Activated T-helper 1 cell treated with anti-CD3 and anti-CD28 coated beads, Interleukin-12 subunit alpha, Interleukin-12 subunit beta, Interleukin-2, Interleukin-4 antibody, amounts not matched to agents 30 ng/mL and 10 ng/mL and 1 ng/mL, durations not matched to agents 14 hours and 24 hours and 36 hours (primary cell): ENCODE data around the gene KCNB1. TPM values are rescaled to one million over a fixed set of nuclear protein-coding genes. Genes with fewer than 3 reads are reported as not detected.

Experiments
- DNase-seq: peaks from one replicate; pipeline ENCODE4 v3.0.0; 2021; ENCODE audit warnings: low spot score
- H3K27ac Mint-ChIP-seq: one replicate; pipeline ENCODE4 v1.8.0; 2021; ENCODE audit warnings: mild to moderate bottlenecking, mixed read lengths
- H3K27me3 Mint-ChIP-seq: one replicate; pipeline ENCODE4 v1.8.0; 2022; ENCODE audit warnings: mild to moderate bottlenecking, moderate library complexity, mixed read lengths; ENCODE audit not compliant: insufficient read depth
- H3K36me3 Mint-ChIP-seq: one replicate; pipeline ENCODE4 v1.8.0; 2021; ENCODE audit warnings: low read depth, mixed read lengths
- H3K4me1 Mint-ChIP-seq: one replicate; pipeline ENCODE4 v1.8.0; 2021; ENCODE audit warnings: low read depth, mixed read lengths
- H3K4me3 Mint-ChIP-seq: one replicate; pipeline ENCODE4 v1.8.0; 2021; ENCODE audit warnings: mild to moderate bottlenecking, moderate library complexity, mixed read lengths
- H3K9me3 Mint-ChIP-seq: one replicate; pipeline ENCODE4 v1.8.0; 2021; ENCODE audit warnings: mixed read lengths
- intact Hi-C: fragments of 100-400 bp; cut with micrococcal nuclease; formaldehyde crosslinking; loops from one replicate; pipeline ENCODE4 v1.15.1; 2024
- total RNA-seq: library from RNA; stranded (reverse); gene quantifications from 2 replicates; pipeline ENCODE4 v1.2.3, GENCODE V29; 2022

Gene KCNB1
- total RNA-seq, 1 donor from 2014 or later: 0.08 TPM

- no peak overlapping the region for H3K4me3 Mint-ChIP-seq
- intact Hi-C loops: loop anchor here (5.0 kb wide), 1 partner anchor 127 kb away; no protein-coding TSS in a partner anchor
- H3K36me3 Mint-ChIP-seq: no peaks in the 10 kb centered on the region
Observed at GRCh38 chr20:49380337-49380780, 102.1 kb downstream of the KCNB1 start.

DNA sequence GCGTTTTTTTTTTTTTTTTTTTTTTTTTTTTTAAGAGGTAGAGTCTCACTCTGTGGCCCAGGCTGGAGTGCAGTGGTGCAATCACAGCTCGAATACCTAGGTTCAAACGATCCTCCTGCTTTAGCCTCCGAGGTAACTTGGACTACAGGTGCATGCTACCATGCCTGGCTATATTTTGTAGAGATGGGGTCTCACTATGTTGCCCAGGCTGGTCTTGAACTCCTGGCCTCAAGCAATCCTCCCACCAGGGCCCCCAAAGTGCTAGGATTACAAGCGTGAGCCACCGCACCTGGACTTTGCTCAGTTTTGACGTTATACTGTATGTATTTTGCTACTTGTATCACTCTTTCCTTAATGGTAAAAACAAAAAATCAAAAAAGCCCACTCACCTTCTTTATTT lies 103.1 kb downstream of the KCNB1 start:
- H3K4me1 Mint-ChIP-seq: no peaks in the 10 kb centered on the region
- H3K4me3 Mint-ChIP-seq: no peak overlapping the region
- H3K27ac Mint-ChIP-seq: no peak overlapping the region
- no peaks in the 10 kb centered on the region for H3K36me3 Mint-ChIP-seq
- no peak for DNase-seq
- intact Hi-C loops: no loop called here
- peaks cover 7% of the 10 kb centered on the region for H3K27me3 Mint-ChIP-seq
- no peaks in the 10 kb centered on the region for H3K9me3 Mint-ChIP-seq

More at GRCh38 chr20:49380337-49380780, 102.1 kb downstream of the KCNB1 start:
- Mint-ChIP-seq H3K9me3 (no peaks in the 10 kb centered on the region), H3K27me3 (peaks cover 9% of the 10 kb centered on the region), H3K27ac (no peak overlapping the region), H3K4me1 (no peaks in the 10 kb centered on the region)
- no peak for DNase-seq

DNA sequence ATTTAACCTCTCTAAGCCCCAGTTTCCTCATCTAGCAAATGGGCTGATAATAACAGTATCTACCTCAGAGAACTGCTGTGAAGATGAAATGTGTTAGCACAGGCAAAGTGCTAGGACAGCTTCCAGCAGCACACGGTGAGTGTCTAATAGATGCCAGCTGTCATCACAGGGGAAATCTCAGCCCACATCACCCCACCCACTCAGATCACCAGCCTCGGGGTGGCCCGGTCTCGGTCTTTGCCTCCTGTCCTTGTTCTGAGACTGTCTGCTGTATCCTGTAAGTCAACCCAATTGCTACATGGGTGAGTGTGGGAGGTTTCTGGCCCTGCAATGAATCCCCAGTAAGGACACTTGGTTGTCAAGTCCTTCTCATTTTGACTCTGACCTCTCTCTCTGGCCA lies 105.1 kb downstream of the KCNB1 start:
- no peak overlapping the region for H3K4me3 Mint-ChIP-seq
- intact Hi-C loops: no loop called here
- H3K27ac Mint-ChIP-seq: no peak overlapping the region
- DNase-seq: no peak
- no peaks in the 10 kb centered on the region for H3K9me3 Mint-ChIP-seq
- no peaks in the 10 kb centered on the region for H3K36me3 Mint-ChIP-seq
- H3K27me3 Mint-ChIP-seq: peaks cover 6% of the 10 kb centered on the region
- no peaks in the 10 kb centered on the region for H3K4me1 Mint-ChIP-seq

GRCh38 chr20:49375170-49375569 lies 107.3 kb downstream of the KCNB1 start:
- Mint-ChIP-seq H3K27me3 (peaks cover 12% of the 10 kb centered on the region), H3K4me1 (no peaks in the 10 kb centered on the region), H3K4me3 (no peak overlapping the region), H3K9me3 (no peaks in the 10 kb centered on the region), H3K27ac (no peak overlapping the region), H3K36me3 (no peaks in the 10 kb centered on the region)
- no peak for DNase-seq
- intact Hi-C loops: no loop called here

- no peaks in the 10 kb centered on the region for H3K4me1 Mint-ChIP-seq
- no peaks in the 10 kb centered on the region for H3K9me3 Mint-ChIP-seq
- intact Hi-C loops: no loop called here
- peaks cover 21% of the 10 kb centered on the region for H3K27me3 Mint-ChIP-seq
- H3K4me3 Mint-ChIP-seq: no peak overlapping the region
- DNase-seq: no peak
- no peaks in the 10 kb centered on the region for H3K36me3 Mint-ChIP-seq
- no peak overlapping the region for H3K27ac Mint-ChIP-seq
Observed at GRCh38 chr20:49372095-49372734, 110.3 kb downstream of the KCNB1 start.

DNA sequence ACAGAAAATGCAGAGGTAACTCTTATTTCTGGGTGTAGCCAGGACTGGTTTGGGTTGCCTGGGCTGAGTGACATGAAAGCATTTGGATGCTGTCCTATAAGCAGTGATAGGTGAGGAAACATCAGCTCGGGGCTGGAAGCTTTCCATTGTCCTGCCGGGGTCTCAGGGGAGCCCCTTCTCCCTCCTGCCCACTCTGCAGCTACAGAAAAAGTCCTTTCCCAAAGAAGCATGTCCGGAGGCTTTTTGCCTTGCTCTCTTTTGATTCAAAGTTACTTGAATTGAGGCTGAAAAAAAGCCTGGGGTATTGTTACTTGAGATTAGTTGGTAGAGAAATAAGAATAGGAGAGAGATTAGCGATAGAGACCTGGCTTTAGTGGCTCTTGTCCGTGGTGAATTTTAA lies 113.9 kb downstream of the KCNB1 start:
- Mint-ChIP-seq H3K27ac (no peak overlapping the region), H3K36me3 (no peaks in the 10 kb centered on the region), H3K4me1 (no peaks in the 10 kb centered on the region), H3K27me3 (peaks cover 25% of the 10 kb centered on the region), H3K9me3 (no peaks in the 10 kb centered on the region), H3K4me3 (no peak overlapping the region)
- DNase-seq: no peak
- intact Hi-C loops: no loop called here

GRCh38 chr20:49367113-49367512 lies 115.4 kb downstream of the KCNB1 start:
- intact Hi-C loops: no loop called here
- no peak overlapping the region for H3K4me3 Mint-ChIP-seq
- no peaks in the 10 kb centered on the region for H3K4me1 Mint-ChIP-seq
- H3K27me3 Mint-ChIP-seq: peaks cover 26% of the 10 kb centered on the region
- no peak for DNase-seq
- no peaks in the 10 kb centered on the region for H3K36me3 Mint-ChIP-seq
- H3K27ac Mint-ChIP-seq: no peak overlapping the region
- H3K9me3 Mint-ChIP-seq: no peaks in the 10 kb centered on the region

DNA sequence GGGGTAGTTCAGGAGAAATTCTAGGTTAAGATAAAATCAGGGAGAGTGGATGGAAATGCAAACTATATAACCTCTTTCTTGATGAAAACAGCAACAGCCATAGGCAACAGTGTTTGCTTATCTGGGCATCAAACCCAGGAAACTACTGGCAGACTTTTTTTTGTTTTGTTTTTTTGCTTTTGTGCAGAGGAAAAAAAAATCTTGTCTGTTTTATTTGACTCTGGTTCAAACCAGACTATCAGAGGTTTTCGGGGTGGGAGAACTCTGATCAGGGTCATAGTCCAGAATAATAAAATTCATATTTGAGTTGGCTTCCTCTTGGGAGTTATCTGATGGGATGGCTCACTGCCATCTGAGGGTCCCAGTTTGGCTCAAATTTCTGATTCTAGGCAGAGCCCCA lies 115.8 kb downstream of the KCNB1 start:
- Mint-ChIP-seq H3K36me3 (no peaks in the 10 kb centered on the region), H3K27me3 (peaks cover 24% of the 10 kb centered on the region)
- intact Hi-C loops: no loop called here

GRCh38 chr20:49361862-49362660 lies 120.4 kb downstream of the KCNB1 start:
- Mint-ChIP-seq H3K9me3 (no peaks in the 10 kb centered on the region), H3K36me3 (no peaks in the 10 kb centered on the region), H3K4me3 (no peak overlapping the region), H3K27me3 (peaks cover 24% of the 10 kb centered on the region), H3K27ac (no peak overlapping the region), H3K4me1 (no peaks in the 10 kb centered on the region)
- intact Hi-C loops: no loop called here
- DNase-seq: no peak

More for the DNA sequence above, 115.8 kb downstream of the KCNB1 start:
- Mint-ChIP-seq H3K27ac (no peak overlapping the region), H3K4me1 (no peaks in the 10 kb centered on the region), H3K9me3 (no peaks in the 10 kb centered on the region), H3K4me3 (no peak overlapping the region)
- DNase-seq: no peak

GRCh38 chr20:49360242-49360968 lies 122.1 kb downstream of the KCNB1 start:
- no peaks in the 10 kb centered on the region for H3K4me1 Mint-ChIP-seq
- peaks cover 22% of the 10 kb centered on the region for H3K27me3 Mint-ChIP-seq
- DNase-seq: no peak

DNA sequence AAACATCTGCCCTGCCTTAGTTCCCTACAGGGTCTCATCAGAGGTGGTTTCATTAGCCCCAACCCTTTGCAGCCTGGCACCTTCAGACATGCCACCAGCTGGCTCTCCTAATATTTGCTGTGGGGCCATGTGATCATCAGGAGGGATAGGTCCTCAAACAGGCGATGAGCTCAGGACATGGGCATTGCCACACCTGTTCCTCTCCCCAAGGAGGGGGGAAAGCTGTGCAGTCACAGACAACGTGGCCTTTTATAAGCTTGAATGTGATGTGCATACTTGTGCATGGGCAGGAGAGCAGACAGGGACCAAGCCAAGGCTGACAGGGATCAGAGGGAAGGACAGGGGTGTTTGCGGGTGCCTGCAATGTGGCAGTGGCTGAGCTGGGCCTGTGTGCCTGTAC lies 125.8 kb downstream of the KCNB1 start:
- no peaks in the 10 kb centered on the region for H3K4me1 Mint-ChIP-seq
- H3K9me3 Mint-ChIP-seq: no peaks in the 10 kb centered on the region
- no peak overlapping the region for H3K4me3 Mint-ChIP-seq
- intact Hi-C loops: no loop called here
- DNase-seq: no peak
- H3K27me3 Mint-ChIP-seq: peaks cover 18% of the 10 kb centered on the region
- no peak overlapping the region for H3K27ac Mint-ChIP-seq
- no peaks in the 10 kb centered on the region for H3K36me3 Mint-ChIP-seq

More at GRCh38 chr20:49360242-49360968, 122.1 kb downstream of the KCNB1 start:
- Mint-ChIP-seq H3K27ac (no peak overlapping the region), H3K36me3 (no peaks in the 10 kb centered on the region), H3K4me3 (no peak overlapping the region), H3K9me3 (no peaks in the 10 kb centered on the region)
- intact Hi-C loops: no loop called here

GRCh38 chr20:49354673-49355072 lies 127.8 kb downstream of the KCNB1 start:
- H3K9me3 Mint-ChIP-seq: no peaks in the 10 kb centered on the region
- H3K27me3 Mint-ChIP-seq: peaks cover 16% of the 10 kb centered on the region
- no peak overlapping the region for H3K27ac Mint-ChIP-seq
- no peak overlapping the region for H3K4me3 Mint-ChIP-seq
- H3K4me1 Mint-ChIP-seq: no peaks in the 10 kb centered on the region
- no peaks in the 10 kb centered on the region for H3K36me3 Mint-ChIP-seq
- no peak for DNase-seq
- intact Hi-C loops: no loop called here

- no peaks in the 10 kb centered on the region for H3K9me3 Mint-ChIP-seq
- H3K27ac Mint-ChIP-seq: no peak overlapping the region
- H3K36me3 Mint-ChIP-seq: no peaks in the 10 kb centered on the region
- DNase-seq: no peak
- H3K4me3 Mint-ChIP-seq: no peak overlapping the region
- peaks cover 24% of the 10 kb centered on the region for H3K27me3 Mint-ChIP-seq
- intact Hi-C loops: no loop called here
- H3K4me1 Mint-ChIP-seq: no peaks in the 10 kb centered on the region
Observed at GRCh38 chr20:49353348-49353747, 129.1 kb downstream of the KCNB1 start.
